Measurements from ENCODE around the gene ADCY2. TPM values are rescaled to one million over a fixed set of nuclear protein-coding genes. Genes with fewer than 3 reads are reported as not detected.

ADCY2 gene
- total and polyA plus RNA-seq, 2 experiments from 2014 or later, result 2.2 to 4.7 TPM

DNA sequence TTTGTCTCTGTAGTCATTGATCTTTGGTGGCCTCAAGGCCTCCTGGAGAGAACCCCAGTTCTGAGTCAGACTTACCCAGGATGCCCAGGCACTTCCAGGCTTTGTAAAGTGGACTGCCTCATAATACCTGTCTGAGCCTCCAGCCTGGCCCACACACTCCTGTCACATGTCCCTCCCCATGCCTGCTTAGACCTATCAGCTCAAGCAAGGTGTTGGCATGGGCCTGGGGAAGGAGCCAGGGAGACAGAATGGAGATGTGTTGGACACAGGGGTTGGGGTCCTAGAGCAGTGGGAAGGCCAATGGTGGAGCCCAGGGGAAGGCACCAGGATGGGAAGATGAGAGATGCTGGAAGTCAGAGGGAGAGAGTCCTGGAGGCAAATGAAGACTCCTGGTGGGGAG lies 318.8 kb downstream of the ADCY2 start:
- no peak overlapping the region for H3K27ac ChIP-seq
- H3K4me3 ChIP-seq, result no peak overlapping the region
- no peaks in the 10 kb centered on the region for H3K36me3 ChIP-seq
- H3K4me1 ChIP-seq (ENCODE audit: low read depth), result no peaks in the 10 kb centered on the region
- DNase-seq (ENCODE audit: low read depth in 1 of 2, low spot score in 1 of 2), result no peak
- no peaks in the 10 kb centered on the region for H3K9me3 ChIP-seq (ENCODE audit: low read depth)
- no peaks in the 10 kb centered on the region for H3K27me3 ChIP-seq
- TF ChIP-seq, protein P1, sequence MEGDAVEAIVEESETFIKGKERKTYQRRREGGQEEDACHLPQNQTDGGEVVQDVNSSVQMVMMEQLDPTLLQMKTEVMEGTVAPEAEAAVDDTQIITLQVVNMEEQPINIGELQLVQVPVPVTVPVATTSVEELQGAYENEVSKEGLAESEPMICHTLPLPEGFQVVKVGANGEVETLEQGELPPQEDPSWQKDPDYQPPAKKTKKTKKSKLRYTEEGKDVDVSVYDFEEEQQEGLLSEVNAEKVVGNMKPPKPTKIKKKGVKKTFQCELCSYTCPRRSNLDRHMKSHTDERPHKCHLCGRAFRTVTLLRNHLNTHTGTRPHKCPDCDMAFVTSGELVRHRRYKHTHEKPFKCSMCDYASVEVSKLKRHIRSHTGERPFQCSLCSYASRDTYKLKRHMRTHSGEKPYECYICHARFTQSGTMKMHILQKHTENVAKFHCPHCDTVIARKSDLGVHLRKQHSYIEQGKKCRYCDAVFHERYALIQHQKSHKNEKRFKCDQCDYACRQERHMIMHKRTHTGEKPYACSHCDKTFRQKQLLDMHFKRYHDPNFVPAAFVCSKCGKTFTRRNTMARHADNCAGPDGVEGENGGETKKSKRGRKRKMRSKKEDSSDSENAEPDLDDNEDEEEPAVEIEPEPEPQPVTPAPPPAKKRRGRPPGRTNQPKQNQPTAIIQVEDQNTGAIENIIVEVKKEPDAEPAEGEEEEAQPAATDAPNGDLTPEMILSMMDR (IDR thresholded peaks at IDR 0.05; ENCODE audit: low read depth, low read length), result no peak

GRCh38 chr5:7717691-7718090 lies 321.8 kb downstream of the ADCY2 start:
- Histone ChIP-seq H3K27ac (no peak overlapping the region), H3K9me3 (ENCODE audit: low read depth) (no peaks in the 10 kb centered on the region), H3K27me3 (no peaks in the 10 kb centered on the region), H3K36me3 (no peaks in the 10 kb centered on the region), H3K4me1 (ENCODE audit: low read depth) (no peaks in the 10 kb centered on the region), H3K4me3 (no peak overlapping the region)
- DNase-seq (ENCODE audit: low read depth in 1 of 2, low spot score in 1 of 2), result no peak
- TF ChIP-seq, protein P1 (IDR thresholded peaks at IDR 0.05; ENCODE audit: low read depth, low read length), result no peak

GRCh38 chr5:7728076-7728475 lies 332.1 kb downstream of the ADCY2 start:
- peak in 1 of 2 donors; percentile 8 for DNase-seq (ENCODE audit: low read depth in 1 of 2, low spot score in 1 of 2)
- Histone ChIP-seq H3K4me3 (no peak overlapping the region), H3K27me3 (no peaks in the 10 kb centered on the region), H3K4me1 (ENCODE audit: low read depth) (no peaks in the 10 kb centered on the region), H3K36me3 (no peaks in the 10 kb centered on the region), H3K27ac (no peak overlapping the region), H3K9me3 (ENCODE audit: low read depth) (no peaks in the 10 kb centered on the region)
- TF ChIP-seq, protein P1 (IDR thresholded peaks at IDR 0.05; ENCODE audit: low read depth, low read length), result no peak

DNA sequence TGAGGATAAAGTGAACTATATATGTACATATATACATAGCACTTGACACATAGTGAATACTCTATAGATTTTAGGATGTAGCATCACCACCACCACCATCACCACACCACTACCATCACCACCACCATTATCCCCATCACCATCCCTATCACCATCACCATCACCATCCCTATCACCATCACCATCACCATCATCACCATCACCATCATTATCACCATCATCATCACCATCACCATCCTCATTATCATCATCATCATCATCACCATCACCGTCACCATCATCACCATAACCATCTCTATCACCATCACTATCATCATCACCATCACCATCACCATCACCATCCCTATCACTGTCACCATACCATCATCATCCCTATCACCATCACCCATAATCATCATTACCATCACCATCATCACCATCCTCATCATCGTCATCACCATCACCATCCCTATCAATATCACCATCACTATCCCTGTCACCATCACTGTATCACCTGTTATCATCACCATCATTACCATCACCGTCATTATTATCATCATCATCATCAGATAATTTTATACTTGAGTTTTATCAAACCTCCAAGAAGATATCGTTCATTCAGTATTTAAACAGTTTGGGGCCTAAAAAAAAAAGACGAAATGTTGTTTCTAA lies 345.6 kb downstream of the ADCY2 start:
- no peaks in the 10 kb centered on the region for H3K4me1 ChIP-seq (ENCODE audit: low read depth)
- no peak for DNase-seq (ENCODE audit: low read depth in 1 of 2, low spot score in 1 of 2)
- no peaks in the 10 kb centered on the region for H3K36me3 ChIP-seq
- no peaks in the 10 kb centered on the region for H3K27me3 ChIP-seq
- no peak overlapping the region for H3K27ac ChIP-seq
- no peak overlapping the region for H3K4me3 ChIP-seq
- H3K9me3 ChIP-seq (ENCODE audit: low read depth), result no peaks in the 10 kb centered on the region
- TF ChIP-seq, protein P1 (IDR thresholded peaks at IDR 0.05; ENCODE audit: low read depth, low read length), result no peak

DNA sequence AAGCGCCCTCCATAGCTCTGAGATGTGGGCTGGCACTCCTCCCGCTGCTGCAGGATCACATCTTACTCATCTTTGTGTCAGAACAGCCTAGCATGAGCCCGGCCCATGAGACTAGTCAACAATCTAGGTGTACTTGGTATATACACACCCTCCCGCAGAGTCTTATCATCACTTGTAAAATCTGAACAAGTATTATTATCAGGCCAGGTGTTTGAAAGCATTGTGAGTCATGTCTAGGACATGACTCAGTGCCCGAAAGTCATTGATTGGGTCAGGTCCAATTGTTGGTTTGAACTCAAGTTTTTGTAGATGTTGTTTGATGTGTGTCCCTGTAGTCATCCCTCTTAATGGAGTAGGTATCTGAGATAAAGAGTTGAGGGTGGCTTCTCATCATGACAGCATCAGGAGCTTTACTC lies 346.3 kb downstream of the ADCY2 start:
- TF ChIP-seq, protein P1 (IDR thresholded peaks at IDR 0.05; ENCODE audit: low read depth, low read length), result no peak

More for the DNA sequence above, 346.3 kb downstream of the ADCY2 start:
- Histone ChIP-seq H3K27me3 (no peaks in the 10 kb centered on the region), H3K27ac (no peak overlapping the region), H3K9me3 (ENCODE audit: low read depth) (no peaks in the 10 kb centered on the region), H3K4me3 (no peak overlapping the region), H3K4me1 (ENCODE audit: low read depth) (no peaks in the 10 kb centered on the region), H3K36me3 (no peaks in the 10 kb centered on the region)
- no peak for DNase-seq (ENCODE audit: low read depth in 1 of 2, low spot score in 1 of 2)

Measured in cardiac muscle cell (in vitro differentiated cells and primary cell).